ENCODE measurements around the gene EIF4G3. TPM values are rescaled to one million over a fixed set of nuclear protein-coding genes. Genes with fewer than 3 reads are reported as not detected.

Gene EIF4G3
- total and polyA plus RNA-seq, 2 donors (not counting 1 experiment from before 2014, with no cell fraction given) = 33.6 to 76.0 TPM

DNA sequence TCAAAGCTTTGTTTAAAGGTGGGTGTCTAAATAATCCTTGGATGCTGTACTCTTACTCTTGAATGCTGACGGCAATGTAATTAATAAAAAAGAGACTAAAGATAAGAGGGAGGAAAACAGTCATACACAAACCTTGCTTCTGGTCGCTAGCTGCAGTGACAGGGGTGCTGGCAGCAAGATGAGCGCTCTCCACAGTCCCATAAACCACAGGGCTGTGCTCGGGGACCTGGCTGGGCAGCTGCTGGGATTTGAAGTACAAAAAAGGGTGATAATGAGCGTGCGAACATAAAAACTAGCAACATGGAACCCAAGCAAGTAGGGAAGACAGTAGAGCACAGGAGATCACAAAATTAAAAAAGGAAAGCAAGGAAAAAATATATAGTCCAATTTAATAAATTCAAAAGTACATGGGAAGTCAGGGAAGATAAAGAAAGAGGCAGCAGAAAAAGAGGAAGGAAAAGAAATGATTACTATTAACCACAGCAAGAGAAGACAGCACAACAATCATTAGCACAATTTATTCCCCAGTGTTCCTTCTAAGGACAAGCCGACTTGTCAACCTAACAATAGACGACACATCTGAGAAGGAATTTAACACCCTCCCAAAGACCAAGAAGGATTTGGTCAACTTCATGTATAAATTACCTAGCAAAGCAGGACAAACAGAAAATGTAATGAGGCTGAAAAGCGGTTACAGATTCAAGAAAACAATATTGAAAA lies 226.7 kb downstream of the EIF4G3 start:
- H3K4me2 ChIP-seq (replicated peaks; ENCODE audit: low read depth, low read length, poor library complexity, severe bottlenecking) = no peak overlapping the region
- intact Hi-C loops (cut with micrococcal nuclease) = no loop called here

More for the DNA sequence above, 226.7 kb downstream of the EIF4G3 start:
- POLR2A ChIA-PET = no interaction called here
- WGBS (ENCODE audit: insufficient coverage) = no CpG with 5 or more reads among the region's 9 CpGs
- H3K4me1 Mint-ChIP-seq = peaks cover 9% of the 10 kb centered on the region
- Histone ChIP-seq H3K36me3 (replicated peaks in 1 of 2; ENCODE audit: control extremely low read depth in 1 of 2, control insufficient read depth in 1 of 2, extremely low read depth in 1 of 2, insufficient read depth in 2 of 2, low read length in 1 of 2) (peaks cover 6 to 25% of the 10 kb centered on the region in 2 experiments), H3K27me3 (replicated peaks in 1 of 4; ENCODE audit: control extremely low read depth in 1 of 4, control insufficient read depth in 3 of 4, insufficient read depth in 4 of 4, low read length in 3 of 4) (no peaks in the 10 kb centered on the region), H2AFZ (ENCODE audit: insufficient read depth, low read depth, low read length, poor library complexity, severe bottlenecking) (no peak overlapping the region), H4K20me1 (ENCODE audit: control insufficient read depth, insufficient read depth, low read length, poor library complexity, severe bottlenecking) (no peaks in the 10 kb centered on the region), H3K9me3 (ENCODE audit: control extremely low read depth in 1 of 3, control insufficient read depth in 2 of 3, insufficient read depth in 1 of 3, low read length in 2 of 3) (no peaks in the 10 kb centered on the region), H3K4me1 (ENCODE audit: control insufficient read depth in 2 of 2, insufficient read depth in 2 of 2, low read length in 2 of 2) (no peaks in the 10 kb centered on the region), H3K79me2 (ENCODE audit: control insufficient read depth, insufficient read depth, low read length) (peaks cover 5% of the 10 kb centered on the region), H3K4me3 (ENCODE audit: control extremely low read depth in 1 of 5, extremely low read depth in 1 of 5, insufficient read depth in 1 of 5, low read depth in 2 of 5, low read length in 4 of 5) (no peak overlapping the region), H3K27ac (ENCODE audit: low read length in 2 of 2) (no peak overlapping the region), H3K9ac (ENCODE audit: low read length) (no peak overlapping the region)
- no peaks in the 10 kb centered on the region for H3K9me3 Mint-ChIP-seq (ENCODE audit: insufficient read depth)
- ATAC-seq (ENCODE audit: low read depth) (no peak), DNase-seq (no peak)
- H3K27me3 Mint-ChIP-seq = no peaks in the 10 kb centered on the region
- no peak for TF ChIP-seq EZH2 (IDR thresholded peaks at IDR 0.05; ENCODE audit: borderline replicate concordance, insufficient read depth, low read depth, low read length, poor library complexity, severe bottlenecking)
- TF ChIP-seq CTCF (IDR thresholded peaks at IDR 0.05) = no peak
- no peak overlapping the region for H3K27ac Mint-ChIP-seq
- CTCF ChIA-PET = no interaction called here
- H3K4me3 Mint-ChIP-seq = no peak overlapping the region
